ENCODE results near the gene SNTA1.
"Not testable (repeated sequence)": the region's sequence is repeated elsewhere in the genome, so short reads cannot be mapped to it uniquely, and the experiment has no call there.

SNTA1 gene

GRCh38 chr20:33443006-33443511, 504 bp downstream of the SNTA1 start:
- H3K4me1 ChIP-seq (ENCODE audit: control insufficient read depth in 1 of 2, insufficient read depth in 2 of 2, low read length in 2 of 2), result peaks cover 14 to 16% of the 10 kb centered on the region in 2 donors
- peak overlapping the region; percentile 56 to 97 for H3K4me3 ChIP-seq (ENCODE audit: low read depth in 1 of 2, low read length in 2 of 2)
- no peak overlapping the region for H3K27ac ChIP-seq (ENCODE audit: low read depth, low read length)
- H3K36me3 ChIP-seq (ENCODE audit: control insufficient read depth in 1 of 2, insufficient read depth in 2 of 2, low read length in 2 of 2), result no peaks in the 10 kb centered on the region
- no peaks in the 10 kb centered on the region for H3K9me3 ChIP-seq (ENCODE audit: control insufficient read depth in 1 of 2, low read length in 2 of 2)
- H3K27me3 ChIP-seq (ENCODE audit: control insufficient read depth in 1 of 2, insufficient read depth in 2 of 2, low read length in 2 of 2), result no peaks in the 10 kb centered on the region
- peak overlapping the region in 1 of 2 donors; percentile 38 for H3K9ac ChIP-seq (ENCODE audit: low read depth in 1 of 2, low read length in 2 of 2)

GRCh38 chr20:33442136-33443005, 1.2 kb downstream of the SNTA1 start:
- H3K9ac ChIP-seq (ENCODE audit: low read depth in 1 of 2, low read length in 2 of 2), result peak overlapping the region in 1 of 2 donors; percentile 38
- H3K9me3 ChIP-seq (ENCODE audit: control insufficient read depth in 1 of 2, low read length in 2 of 2), result no peaks in the 10 kb centered on the region
- H3K4me1 ChIP-seq (ENCODE audit: control insufficient read depth in 1 of 2, insufficient read depth in 2 of 2, low read length in 2 of 2), result peaks cover 14 to 16% of the 10 kb centered on the region in 2 donors
- no peaks in the 10 kb centered on the region for H3K36me3 ChIP-seq (ENCODE audit: control insufficient read depth in 1 of 2, insufficient read depth in 2 of 2, low read length in 2 of 2)
- peak overlapping the region; percentile 56 to 97 for H3K4me3 ChIP-seq (ENCODE audit: low read depth in 1 of 2, low read length in 2 of 2)
- H3K27ac ChIP-seq (ENCODE audit: low read depth, low read length), result no peak overlapping the region
- H3K27me3 ChIP-seq (ENCODE audit: control insufficient read depth in 1 of 2, insufficient read depth in 2 of 2, low read length in 2 of 2), result no peaks in the 10 kb centered on the region

GRCh38 chr20:33441142-33441955, 2.2 kb downstream of the SNTA1 start:
- Histone ChIP-seq H3K9me3 (ENCODE audit: control insufficient read depth in 1 of 2, low read length in 2 of 2) (no peaks in the 10 kb centered on the region), H3K36me3 (ENCODE audit: control insufficient read depth in 1 of 2, insufficient read depth in 2 of 2, low read length in 2 of 2) (no peaks in the 10 kb centered on the region), H3K27ac (ENCODE audit: low read depth, low read length) (no peak overlapping the region), H3K27me3 (ENCODE audit: control insufficient read depth in 1 of 2, insufficient read depth in 2 of 2, low read length in 2 of 2) (no peaks in the 10 kb centered on the region), H3K4me3 (ENCODE audit: low read depth in 1 of 2, low read length in 2 of 2) (no peak overlapping the region), H3K9ac (ENCODE audit: low read depth in 1 of 2, low read length in 2 of 2) (no peak overlapping the region), H3K4me1 (ENCODE audit: control insufficient read depth in 1 of 2, insufficient read depth in 2 of 2, low read length in 2 of 2) (peaks cover 14 to 16% of the 10 kb centered on the region in 2 donors)

GRCh38 chr20:33440562-33440961, 3.0 kb downstream of the SNTA1 start:
- H3K27ac ChIP-seq (ENCODE audit: low read depth, low read length); H3K4me3 ChIP-seq (ENCODE audit: low read depth in 1 of 2, low read length in 2 of 2); H3K9ac ChIP-seq (ENCODE audit: low read depth in 1 of 2, low read length in 2 of 2): not testable (repeated sequence)

GRCh38 chr20:33438481-33438880, 5.1 kb downstream of the SNTA1 start:
- H3K27me3 ChIP-seq (ENCODE audit: control insufficient read depth in 1 of 2, insufficient read depth in 2 of 2, low read length in 2 of 2), result no peaks in the 10 kb centered on the region
- no peaks in the 10 kb centered on the region for H3K36me3 ChIP-seq (ENCODE audit: control insufficient read depth in 1 of 2, insufficient read depth in 2 of 2, low read length in 2 of 2)
- H3K4me1 ChIP-seq (ENCODE audit: control insufficient read depth in 1 of 2, insufficient read depth in 2 of 2, low read length in 2 of 2), result peaks cover 7 to 8% of the 10 kb centered on the region in 2 donors
- no peak overlapping the region for H3K4me3 ChIP-seq (ENCODE audit: low read depth in 1 of 2, low read length in 2 of 2)
- no peak overlapping the region for H3K9ac ChIP-seq (ENCODE audit: low read depth in 1 of 2, low read length in 2 of 2)
- H3K9me3 ChIP-seq (ENCODE audit: control insufficient read depth in 1 of 2, low read length in 2 of 2), result no peaks in the 10 kb centered on the region
- H3K27ac ChIP-seq (ENCODE audit: low read depth, low read length), result no peak overlapping the region

More at GRCh38 chr20:33440562-33440961, 3.0 kb downstream of the SNTA1 start:
- H3K9me3 ChIP-seq (ENCODE audit: control insufficient read depth in 1 of 2, low read length in 2 of 2); H3K27me3 ChIP-seq (ENCODE audit: control insufficient read depth in 1 of 2, insufficient read depth in 2 of 2, low read length in 2 of 2); H3K36me3 ChIP-seq (ENCODE audit: control insufficient read depth in 1 of 2, insufficient read depth in 2 of 2, low read length in 2 of 2): not testable (repeated sequence)
- H3K4me1 ChIP-seq (ENCODE audit: control insufficient read depth in 1 of 2, insufficient read depth in 2 of 2, low read length in 2 of 2), result peaks cover 14 to 16% of the 10 kb centered on the region in 2 donors

DNA sequence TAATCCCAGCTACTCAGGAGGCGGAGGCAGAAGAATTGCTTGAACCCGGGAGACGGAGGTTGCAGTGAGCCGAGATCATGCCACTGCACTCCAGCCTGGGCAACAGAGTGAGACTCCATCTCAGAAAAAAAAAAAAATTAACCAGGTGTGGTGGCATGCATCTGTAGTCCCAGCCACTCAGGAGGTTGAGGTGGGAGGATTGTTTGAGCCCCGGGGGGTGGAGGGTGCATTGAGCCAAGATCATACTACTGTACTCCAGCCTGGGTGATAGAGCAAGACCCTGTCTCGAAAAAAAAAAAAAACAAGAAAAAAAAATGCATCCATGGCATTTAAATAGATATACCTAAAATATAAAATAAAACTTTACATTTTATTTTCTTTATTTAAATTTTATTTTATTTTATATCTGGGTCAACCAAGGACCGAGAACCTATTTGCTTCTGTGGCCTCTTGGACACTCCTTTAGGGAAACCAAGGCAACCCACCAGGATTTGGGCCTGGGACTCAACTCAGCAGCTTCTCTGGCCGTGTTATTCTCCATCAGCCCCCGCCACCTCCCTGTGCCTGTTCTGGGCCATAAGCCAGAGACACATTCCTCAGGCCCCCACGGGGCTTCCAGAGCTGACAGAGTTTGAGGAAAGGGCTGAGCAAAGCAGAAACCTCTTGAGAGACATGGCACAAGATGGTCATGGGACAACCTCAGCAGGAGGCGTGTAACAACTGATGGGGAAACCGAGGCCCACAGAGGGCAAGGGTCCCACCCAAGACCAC, 6.2 kb downstream of the SNTA1 start:
- Histone ChIP-seq H3K9me3 (ENCODE audit: control insufficient read depth in 1 of 2, low read length in 2 of 2) (no peaks in the 10 kb centered on the region), H3K4me3 (ENCODE audit: low read depth in 1 of 2, low read length in 2 of 2) (no peak overlapping the region), H3K27ac (ENCODE audit: low read depth, low read length) (no peak overlapping the region), H3K27me3 (ENCODE audit: control insufficient read depth in 1 of 2, insufficient read depth in 2 of 2, low read length in 2 of 2) (no peaks in the 10 kb centered on the region), H3K4me1 (ENCODE audit: control insufficient read depth in 1 of 2, insufficient read depth in 2 of 2, low read length in 2 of 2) (peaks cover under 1% of the 10 kb centered on the region in 2 donors), H3K9ac (ENCODE audit: low read depth in 1 of 2, low read length in 2 of 2) (no peak overlapping the region), H3K36me3 (ENCODE audit: control insufficient read depth in 1 of 2, insufficient read depth in 2 of 2, low read length in 2 of 2) (no peaks in the 10 kb centered on the region)

- no peaks in the 10 kb centered on the region for H3K36me3 ChIP-seq (ENCODE audit: control insufficient read depth in 1 of 2, insufficient read depth in 2 of 2, low read length in 2 of 2)
- no peak overlapping the region for H3K9ac ChIP-seq (ENCODE audit: low read depth in 1 of 2, low read length in 2 of 2)
- H3K4me3 ChIP-seq (ENCODE audit: low read depth in 1 of 2, low read length in 2 of 2), result no peak overlapping the region
- H3K9me3 ChIP-seq (ENCODE audit: control insufficient read depth in 1 of 2, low read length in 2 of 2), result no peaks in the 10 kb centered on the region
- H3K27me3 ChIP-seq (ENCODE audit: control insufficient read depth in 1 of 2, insufficient read depth in 2 of 2, low read length in 2 of 2), result no peaks in the 10 kb centered on the region
- H3K27ac ChIP-seq (ENCODE audit: low read depth, low read length), result no peak overlapping the region
- no peaks in the 10 kb centered on the region for H3K4me1 ChIP-seq (ENCODE audit: control insufficient read depth in 1 of 2, insufficient read depth in 2 of 2, low read length in 2 of 2)
Measured at GRCh38 chr20:33434434-33434833, 9.1 kb downstream of the SNTA1 start.

GRCh38 chr20:33433465-33434234, 9.9 kb downstream of the SNTA1 start:
- Histone ChIP-seq H3K27me3 (ENCODE audit: control insufficient read depth in 1 of 2, insufficient read depth in 2 of 2, low read length in 2 of 2) (no peaks in the 10 kb centered on the region), H3K36me3 (ENCODE audit: control insufficient read depth in 1 of 2, insufficient read depth in 2 of 2, low read length in 2 of 2) (no peaks in the 10 kb centered on the region), H3K9ac (ENCODE audit: low read depth in 1 of 2, low read length in 2 of 2) (no peak overlapping the region), H3K4me1 (ENCODE audit: control insufficient read depth in 1 of 2, insufficient read depth in 2 of 2, low read length in 2 of 2) (no peaks in the 10 kb centered on the region), H3K9me3 (ENCODE audit: control insufficient read depth in 1 of 2, low read length in 2 of 2) (no peaks in the 10 kb centered on the region), H3K27ac (ENCODE audit: low read depth, low read length) (no peak overlapping the region), H3K4me3 (ENCODE audit: low read depth in 1 of 2, low read length in 2 of 2) (no peak overlapping the region)

DNA sequence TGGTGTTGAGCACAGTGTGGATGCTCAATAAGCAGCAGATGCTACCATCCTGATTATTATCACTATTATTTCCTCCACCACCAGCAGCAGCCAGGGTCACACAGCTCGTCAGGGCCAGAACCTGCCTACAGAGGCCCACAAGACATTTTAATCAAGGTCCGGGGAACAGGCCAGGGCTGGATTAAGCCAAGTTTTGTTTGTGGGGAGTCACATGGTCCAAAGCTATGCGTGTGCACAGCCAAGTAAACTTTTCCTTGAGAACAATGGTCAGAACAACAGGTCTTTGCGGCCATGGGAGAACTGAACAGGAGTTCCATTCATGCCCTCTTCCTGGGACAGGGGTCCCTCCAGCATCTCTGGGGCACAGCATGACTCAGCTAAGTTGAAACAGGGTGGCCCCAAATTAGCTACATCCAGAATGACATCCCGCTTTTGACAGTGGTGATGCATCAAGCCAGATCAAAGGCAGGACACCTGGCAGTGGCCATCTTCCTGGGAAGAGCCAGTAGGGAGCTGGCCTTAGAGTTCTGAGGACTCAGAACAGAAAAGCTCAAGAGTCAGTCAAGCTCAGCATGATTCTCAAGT, 11.7 kb downstream of the SNTA1 start:
- Histone ChIP-seq H3K4me1 (ENCODE audit: control insufficient read depth in 1 of 2, insufficient read depth in 2 of 2, low read length in 2 of 2) (no peaks in the 10 kb centered on the region), H3K4me3 (ENCODE audit: low read depth in 1 of 2, low read length in 2 of 2) (no peak overlapping the region), H3K9me3 (ENCODE audit: control insufficient read depth in 1 of 2, low read length in 2 of 2) (no peaks in the 10 kb centered on the region), H3K9ac (ENCODE audit: low read depth in 1 of 2, low read length in 2 of 2) (no peak overlapping the region), H3K27ac (ENCODE audit: low read depth, low read length) (no peak overlapping the region), H3K36me3 (ENCODE audit: control insufficient read depth in 1 of 2, insufficient read depth in 2 of 2, low read length in 2 of 2) (no peaks in the 10 kb centered on the region), H3K27me3 (ENCODE audit: control insufficient read depth in 1 of 2, insufficient read depth in 2 of 2, low read length in 2 of 2) (no peaks in the 10 kb centered on the region)

Measured in duodenal mucosa (tissue), 2 donors.